ENCODE results near the gene MAST4.

GRCh38 chr5:67146574-67146973 lies 550.4 kb downstream of the MAST4 start:
- TF ChIP-seq, protein P1, sequence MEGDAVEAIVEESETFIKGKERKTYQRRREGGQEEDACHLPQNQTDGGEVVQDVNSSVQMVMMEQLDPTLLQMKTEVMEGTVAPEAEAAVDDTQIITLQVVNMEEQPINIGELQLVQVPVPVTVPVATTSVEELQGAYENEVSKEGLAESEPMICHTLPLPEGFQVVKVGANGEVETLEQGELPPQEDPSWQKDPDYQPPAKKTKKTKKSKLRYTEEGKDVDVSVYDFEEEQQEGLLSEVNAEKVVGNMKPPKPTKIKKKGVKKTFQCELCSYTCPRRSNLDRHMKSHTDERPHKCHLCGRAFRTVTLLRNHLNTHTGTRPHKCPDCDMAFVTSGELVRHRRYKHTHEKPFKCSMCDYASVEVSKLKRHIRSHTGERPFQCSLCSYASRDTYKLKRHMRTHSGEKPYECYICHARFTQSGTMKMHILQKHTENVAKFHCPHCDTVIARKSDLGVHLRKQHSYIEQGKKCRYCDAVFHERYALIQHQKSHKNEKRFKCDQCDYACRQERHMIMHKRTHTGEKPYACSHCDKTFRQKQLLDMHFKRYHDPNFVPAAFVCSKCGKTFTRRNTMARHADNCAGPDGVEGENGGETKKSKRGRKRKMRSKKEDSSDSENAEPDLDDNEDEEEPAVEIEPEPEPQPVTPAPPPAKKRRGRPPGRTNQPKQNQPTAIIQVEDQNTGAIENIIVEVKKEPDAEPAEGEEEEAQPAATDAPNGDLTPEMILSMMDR (IDR thresholded peaks at IDR 0.05): no peak
- TF ChIP-seq POLR2A (IDR thresholded peaks at IDR 0.05) (no peak), EP300 (IDR thresholded peaks at IDR 0.05) (no peak)

All from gastroesophageal sphincter (tissue), 3 donors.